Measurements from ENCODE around the gene PSTPIP1.
"Not testable (repeated sequence)": the region's sequence is repeated elsewhere in the genome, so short reads cannot be mapped to it uniquely, and the experiment has no call there.

The PSTPIP1 gene

DNA sequence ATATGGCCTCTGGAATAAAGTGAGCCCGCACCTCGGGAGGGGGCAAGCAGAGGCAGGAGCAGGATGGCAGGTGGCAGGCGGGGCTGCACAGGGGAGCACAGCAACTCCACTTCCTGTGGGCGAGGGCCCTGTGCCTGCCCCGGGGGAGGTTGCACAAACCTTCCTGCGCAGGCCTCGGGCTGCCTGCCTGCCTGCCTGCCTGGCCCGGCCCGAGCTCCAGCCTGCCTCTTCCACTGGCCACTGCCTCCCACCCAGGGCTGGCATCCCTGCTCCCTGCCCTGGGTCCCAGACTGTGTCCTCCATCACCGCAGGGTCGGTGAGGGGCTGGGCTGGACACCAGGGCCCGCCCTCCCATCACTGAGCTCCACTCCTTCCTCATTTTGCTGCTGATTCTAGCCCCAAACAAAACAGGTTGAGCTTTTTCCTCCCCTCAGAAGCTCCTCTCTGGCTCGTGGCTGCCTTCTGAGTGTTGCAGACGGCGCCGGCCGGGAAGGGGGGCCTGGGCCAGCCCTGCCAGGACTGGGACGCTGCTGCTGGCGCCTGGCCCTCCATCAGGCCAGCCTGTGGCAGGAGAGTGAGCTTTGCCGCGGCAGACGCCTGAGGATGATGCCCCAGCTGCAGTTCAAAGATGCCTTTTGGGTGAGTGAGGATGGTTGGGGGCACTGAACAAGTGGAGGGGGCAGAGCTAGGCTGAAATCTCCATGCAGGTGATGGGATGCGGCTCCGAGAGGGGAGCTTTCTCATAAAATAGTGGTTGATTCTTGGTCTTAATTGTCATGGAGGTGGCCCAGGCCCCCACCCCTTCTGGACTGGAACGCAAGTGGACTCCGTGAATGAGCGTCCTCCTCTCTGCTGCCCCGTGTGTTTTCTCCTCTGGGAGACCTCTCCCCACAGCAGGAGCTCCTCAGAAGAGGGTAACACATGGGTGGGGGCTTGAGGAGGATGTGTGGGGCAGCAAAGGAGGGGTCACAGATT, at the start of gene PSTPIP1:
Gene PSTPIP1, plus strand, starts transcription at position 156 of the 975 bp plus-strand sequence. Its CDS starts 448 bp downstream, at position 604.
- peak; percentile 56 to 58 for DNase-seq (ENCODE audit: low read depth in 1 of 2, low spot score in 1 of 2)

DNA sequence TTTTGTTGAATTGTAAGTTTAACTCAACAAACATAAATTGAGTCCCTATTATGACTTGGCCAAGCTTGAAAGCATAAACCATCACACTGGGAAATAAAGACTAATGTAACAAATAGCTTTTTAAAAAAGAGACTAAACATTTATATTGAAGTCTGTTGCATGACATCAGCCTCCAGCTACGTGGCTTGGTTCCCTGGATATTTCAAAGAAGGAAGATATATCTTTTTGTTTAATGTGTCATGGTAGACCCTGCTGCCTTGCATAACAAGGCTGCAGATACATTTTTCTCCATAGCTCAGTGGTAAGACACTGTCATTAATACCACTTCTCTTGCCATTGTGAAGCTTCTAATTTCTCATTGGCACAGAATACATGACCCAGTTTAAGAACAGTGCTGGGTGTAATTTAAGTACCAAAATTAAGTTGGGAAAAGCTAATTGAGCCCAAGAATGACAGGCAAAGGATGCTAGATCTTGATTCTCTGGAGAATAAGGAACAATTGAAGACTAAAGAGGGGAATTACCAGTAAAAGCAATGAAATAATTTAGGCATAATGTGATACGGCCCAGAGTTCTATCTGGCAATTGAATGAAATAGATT, 49.3 kb upstream of the PSTPIP1 start:
- no peak for DNase-seq (ENCODE audit: low read depth in 1 of 2, low spot score in 1 of 2)

DNA sequence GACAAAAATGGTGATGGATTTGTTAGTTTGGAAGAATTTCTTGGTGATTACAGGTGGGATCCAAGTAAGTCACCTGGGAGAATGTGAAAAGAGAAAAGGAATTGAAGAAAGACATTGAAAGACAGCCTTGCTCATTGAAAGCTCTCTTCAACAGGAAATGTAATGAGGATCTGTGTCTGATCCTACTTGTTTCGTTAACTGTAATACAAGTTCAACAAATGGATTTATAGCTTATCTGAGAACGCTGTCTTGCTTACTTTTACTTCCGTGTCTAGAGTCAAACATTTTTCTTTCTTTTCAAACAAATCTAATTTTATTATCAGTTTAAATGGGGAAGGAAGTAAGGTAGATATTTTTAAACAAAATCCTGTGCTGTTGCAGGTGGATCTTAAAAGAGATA, 47.5 kb upstream of the PSTPIP1 start:
- DNase-seq (ENCODE audit: low read depth in 1 of 2, low spot score in 1 of 2) = no peak

DNA sequence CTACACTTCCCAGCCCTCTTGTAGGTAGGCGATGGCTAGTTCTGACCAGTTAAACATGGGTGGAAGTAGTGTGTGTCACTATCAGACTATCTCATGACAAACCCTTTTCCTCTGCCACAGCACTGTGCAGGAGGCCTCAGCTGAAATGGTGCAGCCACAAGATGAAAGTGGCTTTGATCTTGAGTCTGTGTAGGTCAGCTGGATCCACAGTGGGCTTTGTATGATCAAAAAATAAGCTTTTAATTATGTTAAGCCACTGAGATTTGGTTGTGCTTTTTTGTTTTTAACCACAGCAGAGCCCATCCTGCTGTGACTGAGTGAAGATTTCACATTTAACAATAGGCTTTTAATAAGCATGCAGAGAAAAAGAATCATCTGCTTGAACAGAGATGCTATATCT, 43.7 kb upstream of the PSTPIP1 start:
- DNase-seq (ENCODE audit: low read depth in 1 of 2, low spot score in 1 of 2) = no peak

DNA sequence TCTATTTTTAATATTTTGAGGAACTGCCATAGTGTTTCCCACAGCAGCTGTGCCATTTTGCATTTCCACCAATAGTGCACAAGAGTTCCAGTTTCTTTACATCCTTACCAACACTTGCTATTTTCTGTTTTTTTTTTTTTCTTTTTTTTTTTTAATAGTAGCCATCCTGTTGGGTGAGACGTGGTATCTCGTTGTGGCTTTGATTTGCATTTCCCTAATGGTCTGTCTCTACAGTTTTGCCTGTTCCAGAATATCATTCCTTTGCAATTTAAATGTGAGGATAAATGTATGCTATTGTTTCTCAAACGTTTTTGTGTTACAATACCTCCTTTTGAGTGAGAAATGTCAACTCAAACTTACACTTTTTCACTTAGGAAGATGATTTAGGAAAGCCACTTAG, 41.0 kb upstream of the PSTPIP1 start:
- DNase-seq (ENCODE audit: low read depth in 1 of 2, low spot score in 1 of 2) = no peak

DNA sequence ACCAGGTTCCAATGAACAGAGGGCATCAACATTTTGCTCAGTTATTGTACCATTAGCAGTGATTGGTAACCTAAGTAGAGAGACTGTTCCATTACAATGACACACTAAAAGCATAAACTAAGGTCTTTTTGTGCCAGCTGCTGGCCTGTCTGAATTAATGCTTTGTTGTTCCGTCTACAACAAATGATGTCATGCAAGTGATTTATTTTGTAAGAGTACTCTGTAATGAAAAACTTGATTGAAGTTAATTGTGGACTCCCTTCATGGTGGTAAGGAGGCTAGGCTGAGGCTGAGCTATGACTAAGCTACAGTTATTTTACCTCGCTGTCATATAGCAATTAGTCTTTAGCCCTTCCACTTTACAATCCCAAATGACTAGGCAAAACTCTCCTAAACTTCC, 40.2 kb upstream of the PSTPIP1 start:
- DNase-seq (ENCODE audit: low read depth in 1 of 2, low spot score in 1 of 2) = no peak

DNA sequence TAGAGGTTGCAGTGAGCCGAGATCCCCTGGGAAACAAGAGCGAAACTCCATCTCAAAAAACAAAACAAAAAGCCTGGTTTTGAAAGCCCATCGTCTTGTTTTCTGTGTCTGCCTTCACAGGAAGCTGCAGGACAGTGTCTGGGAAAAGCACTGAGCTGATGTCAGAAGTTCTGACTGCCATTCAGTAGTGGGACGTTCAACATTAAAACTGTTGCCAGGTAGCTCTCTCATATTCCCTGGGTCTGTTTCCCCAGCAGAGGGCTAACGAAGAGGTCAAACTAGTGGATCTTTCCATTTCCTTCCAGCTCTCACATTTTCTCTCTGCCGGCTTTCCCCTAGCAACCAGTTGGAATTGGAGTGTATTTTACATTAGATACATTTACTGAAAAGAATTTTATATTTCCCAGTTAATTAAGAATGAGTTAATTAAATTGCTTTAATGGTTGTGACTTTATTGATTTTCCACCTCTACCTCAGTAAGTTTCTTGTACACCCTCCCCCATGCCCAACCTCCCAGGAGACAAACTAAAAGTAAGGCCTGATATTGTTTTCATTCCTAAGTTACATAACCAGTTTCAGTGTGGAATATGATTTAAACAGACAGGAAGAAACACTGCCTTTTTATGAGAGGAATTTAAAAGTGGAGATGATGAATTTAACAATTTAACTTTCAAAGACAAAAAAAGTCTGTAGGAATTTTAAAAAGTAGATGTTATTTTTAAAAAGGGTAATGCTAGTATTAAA, 33.5 kb upstream of the PSTPIP1 start:
- DNase-seq (ENCODE audit: low read depth in 1 of 2, low spot score in 1 of 2) = no peak

DNA sequence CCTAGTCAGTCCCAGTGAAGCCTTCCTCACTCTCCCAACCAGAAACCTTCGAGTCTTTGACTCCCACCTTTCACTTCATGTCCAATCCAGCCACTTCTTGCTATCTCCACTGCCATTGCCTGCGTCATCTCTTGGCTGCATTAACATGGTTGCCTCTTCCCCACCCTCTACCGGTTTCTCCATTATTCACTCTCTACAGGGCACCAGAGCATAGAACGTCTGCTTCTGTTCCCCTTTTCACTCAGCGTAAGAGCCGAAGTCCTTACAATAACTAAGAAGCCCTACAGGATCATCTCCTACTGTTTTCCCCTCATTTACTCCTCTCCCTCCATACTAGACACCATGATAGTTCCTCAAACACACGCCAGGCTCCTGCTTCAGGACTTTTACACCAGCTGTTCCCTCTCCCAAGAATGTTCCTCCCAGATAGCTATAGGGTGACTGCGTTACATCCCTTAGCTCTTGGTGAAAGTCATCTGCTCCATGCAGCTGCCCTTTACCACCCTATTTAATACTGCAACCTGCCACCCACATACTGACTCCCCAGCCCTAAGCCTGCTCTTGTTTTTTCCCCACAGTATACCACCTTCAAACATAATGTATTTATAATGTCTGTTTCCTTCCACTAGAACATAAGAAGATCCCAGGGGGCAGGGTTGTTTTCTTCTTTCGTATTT, 32.5 kb upstream of the PSTPIP1 start:
- no peak for DNase-seq (ENCODE audit: low read depth in 1 of 2, low spot score in 1 of 2)

DNA sequence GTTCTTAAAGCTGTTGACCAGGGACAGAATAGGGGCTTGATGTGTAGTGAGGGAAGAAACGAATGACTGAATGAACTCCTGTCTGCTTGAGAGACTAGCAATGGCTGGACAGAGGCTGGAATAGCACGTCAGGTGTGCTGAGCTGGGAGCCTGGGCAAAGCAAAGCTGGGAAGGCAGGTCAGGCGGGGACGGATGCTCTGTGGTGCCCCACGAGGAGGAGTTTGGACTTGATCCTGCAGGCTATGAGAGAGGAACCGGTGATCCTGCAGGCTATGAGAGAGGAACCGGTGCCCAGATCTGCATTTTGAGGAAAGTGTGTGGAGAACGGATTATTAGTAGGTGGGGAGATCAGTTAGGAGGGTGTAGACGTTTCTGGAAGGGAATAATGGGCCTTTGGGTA, 31.3 kb upstream of the PSTPIP1 start:
- no peak for DNase-seq (ENCODE audit: low read depth in 1 of 2, low spot score in 1 of 2)

DNA sequence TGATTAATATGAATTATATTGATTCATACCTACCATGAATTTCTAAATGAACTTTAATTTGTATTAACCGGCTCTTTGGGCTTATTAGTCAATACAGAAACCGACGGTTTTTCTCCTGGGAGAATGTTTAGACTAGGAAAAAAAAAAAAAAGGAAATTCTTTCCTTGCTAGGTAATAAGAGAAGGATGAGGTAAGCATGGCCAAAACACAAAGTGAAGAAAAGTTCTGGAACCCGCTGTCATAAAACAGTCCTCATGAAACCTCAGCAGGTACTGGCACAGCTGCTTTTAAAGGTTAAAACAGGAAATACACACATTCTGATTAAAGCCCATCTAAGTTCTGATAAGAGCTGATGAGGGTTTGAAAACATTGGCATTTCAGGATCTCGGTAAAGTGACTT, 30.8 kb upstream of the PSTPIP1 start:
- DNase-seq (ENCODE audit: low read depth in 1 of 2, low spot score in 1 of 2) = no peak

DNA sequence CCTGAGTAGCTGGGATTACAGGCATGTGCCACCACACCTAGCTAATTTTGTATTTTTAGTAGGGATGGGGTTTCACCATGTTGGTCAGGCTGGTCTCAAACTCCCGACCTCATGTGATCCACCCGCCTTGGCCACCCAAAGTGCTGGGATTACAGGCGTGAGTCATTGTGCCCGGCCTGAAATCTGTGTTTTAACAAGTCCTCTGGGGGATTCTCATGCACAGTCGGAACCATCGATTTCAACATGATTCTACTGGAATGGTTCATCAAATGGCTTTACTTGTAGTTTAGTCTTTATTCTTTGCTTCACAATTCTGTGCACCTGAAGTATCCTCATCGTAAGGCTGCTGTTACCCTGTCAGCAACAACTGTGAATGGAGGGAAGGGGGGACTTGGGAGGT, 28.9 kb upstream of the PSTPIP1 start:
- not testable (repeated sequence) for DNase-seq (ENCODE audit: low read depth in 1 of 2, low spot score in 1 of 2)

DNA sequence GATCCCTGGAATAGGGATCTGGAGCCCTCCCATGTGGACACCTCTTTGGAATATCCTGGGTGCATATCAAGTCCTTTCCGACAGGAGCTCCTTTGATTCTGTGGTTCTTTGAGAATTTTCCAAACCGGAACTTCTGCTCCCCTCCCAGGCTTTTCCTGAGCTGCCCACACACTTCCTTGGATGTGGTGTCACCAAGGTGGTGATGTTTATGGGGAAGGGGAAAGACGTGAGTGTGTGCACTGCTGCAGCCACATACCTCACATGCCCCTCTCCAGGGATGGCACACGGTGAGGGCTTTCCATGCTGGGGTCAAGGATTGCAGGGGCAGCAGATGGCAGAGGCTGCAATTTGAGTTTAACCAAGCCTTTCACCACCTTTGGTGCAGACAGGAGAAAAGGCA, 27.9 kb upstream of the PSTPIP1 start:
- no peak for DNase-seq (ENCODE audit: low read depth in 1 of 2, low spot score in 1 of 2)

DNA sequence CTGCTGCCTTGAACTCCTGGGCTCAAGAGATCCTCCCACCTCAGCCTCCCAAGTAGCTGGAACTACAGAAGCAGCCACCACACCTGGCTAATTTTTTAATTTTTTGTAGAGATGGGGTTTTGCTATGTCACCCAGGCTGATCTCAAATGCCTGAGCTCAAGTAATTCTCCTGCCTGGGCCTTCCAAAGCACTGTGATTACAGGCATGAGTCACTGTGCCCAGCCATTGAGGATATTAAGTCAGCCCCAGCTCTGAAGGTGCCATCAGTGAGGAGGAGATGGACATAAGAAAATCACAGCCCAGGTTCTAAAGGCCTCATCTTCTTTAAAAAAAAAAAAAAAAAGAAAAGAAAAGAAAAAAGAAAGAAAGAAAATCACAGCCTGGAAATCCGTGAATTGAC, 26.6 kb upstream of the PSTPIP1 start:
- no peak for DNase-seq (ENCODE audit: low read depth in 1 of 2, low spot score in 1 of 2)

DNA sequence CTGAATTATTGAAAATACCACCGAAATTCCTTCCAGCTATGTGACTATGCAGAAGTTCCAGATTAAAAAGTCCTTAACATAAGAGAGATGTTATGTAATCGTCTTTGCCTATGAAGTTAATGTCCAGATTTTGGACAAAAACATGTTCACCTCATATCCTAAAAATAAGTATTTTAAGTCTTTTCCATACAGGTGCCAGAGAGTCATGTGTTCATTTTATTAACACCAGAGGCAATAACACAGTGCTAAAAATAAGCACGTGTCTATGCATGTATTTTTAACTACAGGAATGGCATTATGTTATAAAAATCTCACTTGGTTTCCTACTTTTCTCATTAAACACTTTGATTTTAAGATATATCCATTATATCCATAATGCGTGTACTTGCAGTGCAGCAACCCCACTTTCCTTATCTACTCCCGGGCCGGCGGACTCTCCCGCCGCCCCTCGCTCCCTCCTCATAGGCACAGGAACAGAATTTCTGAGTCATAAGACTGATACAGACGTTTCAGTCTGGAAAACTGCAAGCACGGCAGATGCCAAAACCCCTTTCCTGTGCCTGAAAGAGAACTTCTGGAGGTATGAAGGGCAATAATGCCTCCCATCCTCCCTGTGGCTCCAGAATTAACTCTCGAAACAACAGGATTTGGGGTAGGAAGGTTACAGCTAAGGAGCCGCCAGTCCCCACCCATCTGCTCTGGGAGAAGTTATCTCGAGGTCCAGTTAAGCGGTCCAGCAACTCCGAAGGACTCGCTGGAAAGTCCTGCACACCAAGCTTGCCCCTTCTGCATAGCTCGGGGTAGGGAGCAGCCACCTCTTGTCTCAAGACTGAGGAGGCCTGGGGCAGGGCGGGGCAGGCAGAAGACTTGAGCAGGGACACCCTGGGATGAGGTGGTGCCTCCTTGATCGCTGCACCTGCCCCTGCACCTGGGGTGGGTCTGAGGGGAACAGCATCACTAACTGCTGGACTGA, 22.3 kb upstream of the PSTPIP1 start:
- no peak for DNase-seq (ENCODE audit: low read depth in 1 of 2, low spot score in 1 of 2)

DNA sequence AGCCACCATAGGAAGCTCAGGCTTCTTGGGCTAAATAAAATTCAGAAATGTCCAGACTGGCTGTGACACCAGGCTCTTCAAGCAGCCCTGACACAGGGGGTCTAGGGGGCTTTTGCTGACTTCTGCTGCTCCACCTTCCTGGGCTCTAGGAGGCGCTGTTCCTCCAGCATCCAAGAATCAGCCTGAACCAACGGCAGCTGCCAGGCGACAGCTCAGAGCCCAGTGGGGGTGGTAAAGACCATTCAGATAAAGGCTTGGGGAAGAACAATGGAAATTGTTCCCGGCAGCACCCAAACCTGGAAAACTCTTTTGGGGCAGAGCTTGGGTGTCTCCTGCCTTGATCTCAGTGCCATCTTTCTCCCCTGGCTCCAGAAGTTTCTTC, 21.6 kb upstream of the PSTPIP1 start:
- DNase-seq (ENCODE audit: low read depth in 1 of 2, low spot score in 1 of 2) = peak in 1 of 2 donors; percentile 43

DNA sequence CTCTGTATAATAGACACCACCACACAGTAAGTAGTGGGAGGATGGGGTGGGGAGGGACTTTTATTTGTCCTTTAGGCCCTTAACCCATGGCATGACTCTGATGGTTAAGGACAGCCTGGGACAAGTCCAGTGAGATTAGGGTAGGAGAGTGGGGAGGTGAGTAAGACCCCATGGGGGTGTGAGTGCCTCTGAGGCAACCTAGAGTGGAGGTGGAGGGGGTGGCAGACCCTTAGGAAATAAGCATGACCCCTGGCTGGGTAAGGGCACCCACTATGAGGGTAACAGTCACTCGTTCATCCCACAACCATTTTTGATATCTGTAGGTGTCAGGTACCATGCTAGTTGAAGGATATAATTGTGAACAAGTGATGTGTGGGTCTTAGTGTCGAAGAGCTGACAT, 21.0 kb upstream of the PSTPIP1 start:
- no peak for DNase-seq (ENCODE audit: low read depth in 1 of 2, low spot score in 1 of 2)

DNA sequence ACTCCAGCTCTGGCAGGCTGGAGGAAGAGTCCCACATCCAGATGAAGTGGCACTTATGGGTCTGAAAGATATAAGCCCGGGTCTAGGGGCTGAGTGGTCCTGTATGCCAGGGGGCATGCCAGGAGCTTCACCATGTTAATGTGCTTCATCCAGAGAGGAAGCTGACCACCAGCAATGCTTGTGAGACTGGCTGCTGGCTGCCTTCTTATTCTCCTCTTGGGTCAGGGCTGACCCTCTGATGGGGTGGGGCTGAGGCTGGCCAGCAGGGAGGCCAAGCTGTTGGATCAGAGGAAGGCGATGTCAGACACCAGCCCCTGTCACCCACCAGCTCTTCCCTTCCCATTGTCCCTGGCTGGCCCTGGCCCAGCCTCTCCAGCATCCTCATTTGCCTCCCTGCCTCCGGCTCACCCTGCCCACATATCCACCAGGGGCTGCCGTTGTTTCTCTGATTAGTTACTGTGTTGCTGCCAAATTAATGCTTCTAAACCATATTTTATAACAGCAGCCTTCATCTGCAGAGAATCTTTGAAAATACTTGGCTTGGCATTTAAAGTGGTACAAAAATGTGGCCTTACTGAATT, 20.4 kb upstream of the PSTPIP1 start:
- DNase-seq (ENCODE audit: low read depth in 1 of 2, low spot score in 1 of 2) = no peak

DNA sequence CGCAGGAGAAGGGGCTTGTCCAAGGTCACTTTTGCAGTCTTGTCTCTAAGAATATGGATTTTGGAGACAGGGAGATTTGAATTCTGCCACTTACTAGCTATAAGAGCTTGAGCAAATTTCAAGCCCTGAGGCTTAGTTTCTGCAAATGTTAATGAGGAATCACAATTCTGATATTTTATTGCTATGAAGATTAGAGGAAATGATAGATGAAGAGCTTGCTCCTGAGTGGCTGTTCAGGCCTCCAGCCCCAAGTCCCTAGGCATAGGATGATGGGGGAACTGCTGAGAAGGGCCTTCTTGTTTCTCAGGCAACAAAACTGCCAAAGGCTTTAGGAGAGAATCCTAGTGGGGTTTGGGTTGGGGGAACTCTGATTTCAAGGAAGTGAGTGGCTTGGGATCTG, 18.8 kb upstream of the PSTPIP1 start:
- DNase-seq (ENCODE audit: low read depth in 1 of 2, low spot score in 1 of 2) = no peak

DNA sequence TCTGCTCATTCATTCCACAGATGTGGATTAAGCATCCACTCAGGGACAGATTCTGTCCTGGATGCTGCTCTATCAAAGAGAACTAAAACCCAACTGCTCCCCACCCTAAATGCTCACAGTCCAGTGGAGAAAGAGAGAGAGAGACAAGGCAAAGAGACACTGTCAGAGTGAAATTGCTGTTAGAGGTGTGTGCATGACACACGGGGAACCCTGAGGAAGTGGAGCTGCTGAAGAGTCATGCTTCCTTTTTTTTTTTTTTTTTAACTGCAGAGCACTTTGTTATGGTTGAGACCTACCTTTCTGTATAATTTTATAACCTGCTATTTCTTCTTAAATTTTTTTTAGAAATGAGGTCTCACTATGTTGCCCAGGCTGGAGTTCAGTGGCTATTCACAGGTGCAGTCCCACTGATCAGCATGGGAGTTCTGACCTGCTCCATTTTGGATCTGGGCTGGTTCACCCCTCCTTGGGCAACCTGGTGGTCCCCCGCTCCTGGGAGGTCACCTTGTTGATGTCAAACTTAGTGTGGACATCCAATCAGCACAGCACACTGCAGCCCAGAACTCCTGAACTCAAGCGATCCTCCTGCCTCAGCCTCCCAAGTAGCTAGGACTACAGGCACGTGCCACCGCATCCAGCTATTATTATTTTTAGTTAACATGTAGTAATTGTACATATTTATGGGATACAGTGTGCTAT, 18.2 kb upstream of the PSTPIP1 start:
- DNase-seq (ENCODE audit: low read depth in 1 of 2, low spot score in 1 of 2) = no peak

Data from stimulated activated CD4-positive, alpha-beta T cell treated with anti-CD3 and anti-CD28 coated beads, Interleukin-15, amount 100 ng/mL, for 1 hour (primary cell).